Gastrocnemius medialis (tissue), 4 donors: Measurements from ENCODE around the gene RFC5.

Experiments used
- CTCF ChIP-seq, 5 experiments: fragments of 450-650 bp in 3 of 5; fragments of 200-600 bp in 2 of 5; sonication (generic) in 2 of 5; IDR thresholded peaks in 4 of 5; conservative IDR thresholded peaks in 1 of 5; 1 replicate in 4 of 5; 2 replicates in 1 of 5; pipeline ENCODE4 v1.5.1; 2016 to 2019; ENCODE audit warnings: antibody characterized with exemption in 5 of 5, mild to moderate bottlenecking in 3 of 5, moderate library complexity in 3 of 5
- POLR2A ChIP-seq, 2 donors: fragments of 450-650 bp; IDR thresholded peaks; one replicate each; pipeline ENCODE4 v1.6.1; 2017; ENCODE audit warnings: antibody characterized with exemption in 2 of 2, mild to moderate bottlenecking in 2 of 2, moderate library complexity in 2 of 2

GRCh38 chr12:118046430-118046829 lies 29.9 kb downstream of the RFC5 start:
- TF ChIP-seq CTCF (IDR thresholded peaks at IDR 0.05 in 4 of 5, conservative IDR thresholded peaks at IDR 0.05 in 1 of 5), result no peak
- no peak for TF ChIP-seq POLR2A (IDR thresholded peaks at IDR 0.05)
